ENCODE results near the gene DTWD1. TPM values are rescaled to one million over a fixed set of nuclear protein-coding genes. Genes with fewer than 3 reads are reported as not detected.
A peak's percentile ranks its signal among the peaks of the same experiment; 100 is the strongest.
"Not testable (repeated sequence)": the region's sequence is repeated elsewhere in the genome, so short reads cannot be mapped to it uniquely, and the experiment has no call there.

Gene DTWD1, protein sequence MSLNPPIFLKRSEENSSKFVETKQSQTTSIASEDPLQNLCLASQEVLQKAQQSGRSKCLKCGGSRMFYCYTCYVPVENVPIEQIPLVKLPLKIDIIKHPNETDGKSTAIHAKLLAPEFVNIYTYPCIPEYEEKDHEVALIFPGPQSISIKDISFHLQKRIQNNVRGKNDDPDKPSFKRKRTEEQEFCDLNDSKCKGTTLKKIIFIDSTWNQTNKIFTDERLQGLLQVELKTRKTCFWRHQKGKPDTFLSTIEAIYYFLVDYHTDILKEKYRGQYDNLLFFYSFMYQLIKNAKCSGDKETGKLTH
- total RNA-seq (ENCODE audit: insufficient read depth, low replicate concordance) = 15.6 TPM

DNA sequence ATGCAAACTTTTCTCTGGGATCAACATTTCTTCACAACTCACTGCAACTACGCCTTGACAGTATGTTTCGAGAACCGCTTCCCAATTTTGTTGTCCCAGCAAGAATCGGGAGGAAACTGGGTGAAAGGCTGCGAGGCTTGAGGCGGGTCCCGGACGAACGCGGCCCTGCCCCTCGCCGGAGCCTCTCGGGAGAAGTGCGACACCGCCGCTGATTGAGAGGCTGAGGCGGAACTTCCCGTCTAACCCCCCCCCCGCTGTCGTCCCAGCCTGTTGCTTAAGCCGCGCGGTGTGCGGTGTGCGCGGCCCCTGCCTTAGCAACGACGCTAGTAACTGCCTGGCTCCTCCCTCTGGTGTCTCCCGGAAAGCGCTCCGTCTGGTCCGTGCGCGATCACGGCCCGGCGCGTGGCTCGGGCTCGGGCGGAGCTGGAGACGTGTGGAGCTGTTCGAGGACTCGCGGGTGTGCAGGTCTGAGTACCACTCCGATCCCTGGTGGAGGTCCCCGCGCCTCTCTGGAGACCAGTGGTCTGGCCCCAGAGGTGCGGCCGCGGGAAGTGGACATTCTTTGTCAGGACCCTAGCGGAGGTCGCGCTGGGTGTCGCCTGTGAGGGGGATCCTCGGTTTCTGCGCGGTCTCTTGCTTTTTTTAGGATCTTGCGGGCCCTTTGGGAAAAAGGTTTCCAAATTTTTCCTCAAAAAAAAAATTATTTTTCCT lies at the start of gene DTWD1, which contains the start of gene FAM227B:
Gene DTWD1, plus strand, starts transcription at position 391 of the 711 bp plus-strand sequence. CDS start 4,120 bp downstream, outside the sequence.
Gene FAM227B, minus strand, starts transcription at position 161 of the 711 bp plus-strand sequence. CDS start 5,647 bp downstream, outside the sequence.
- peak; percentile 99 for DNase-seq (ENCODE audit: low spot score)

DNA sequence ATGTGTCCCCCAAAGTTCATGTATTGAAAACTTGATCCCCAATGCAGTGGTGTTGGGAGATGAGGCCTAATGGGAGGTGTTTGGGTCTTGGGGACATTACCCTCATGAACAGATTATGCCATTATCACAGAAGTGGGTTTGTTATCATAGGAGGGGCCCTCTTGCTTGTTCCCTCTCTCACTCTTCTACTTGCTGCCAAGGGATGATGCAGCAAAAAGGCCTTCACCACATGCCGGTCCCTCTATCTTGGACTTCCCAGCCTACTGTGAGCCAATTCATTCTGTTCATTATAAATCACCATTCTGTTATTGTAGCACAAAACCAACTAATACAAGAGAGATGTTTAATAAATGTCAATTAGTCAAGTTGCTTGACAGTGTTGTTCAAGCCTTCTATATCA lies 47.4 kb upstream of the DTWD1 start:
- no peak for DNase-seq (ENCODE audit: low spot score)

DNA sequence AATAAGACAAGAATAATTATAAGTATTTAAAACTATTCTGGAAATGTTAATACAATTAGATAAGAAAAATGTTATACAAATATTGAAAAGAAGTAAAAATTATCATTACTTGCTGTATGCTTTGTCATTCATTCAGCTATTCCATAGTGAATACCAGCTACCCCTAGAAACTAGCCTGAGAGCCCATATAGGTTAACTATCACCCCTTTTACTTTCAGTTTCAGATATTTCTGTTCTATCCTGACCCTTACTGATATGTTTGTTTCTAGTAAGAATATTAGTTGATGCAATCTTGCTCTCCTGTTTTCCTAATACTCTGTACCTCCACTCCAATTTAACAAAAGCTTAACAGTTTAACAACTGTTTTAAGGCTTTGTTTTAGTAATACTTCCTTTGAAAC lies 31.8 kb upstream of the DTWD1 start:
- no peak for DNase-seq (ENCODE audit: low spot score)

DNA sequence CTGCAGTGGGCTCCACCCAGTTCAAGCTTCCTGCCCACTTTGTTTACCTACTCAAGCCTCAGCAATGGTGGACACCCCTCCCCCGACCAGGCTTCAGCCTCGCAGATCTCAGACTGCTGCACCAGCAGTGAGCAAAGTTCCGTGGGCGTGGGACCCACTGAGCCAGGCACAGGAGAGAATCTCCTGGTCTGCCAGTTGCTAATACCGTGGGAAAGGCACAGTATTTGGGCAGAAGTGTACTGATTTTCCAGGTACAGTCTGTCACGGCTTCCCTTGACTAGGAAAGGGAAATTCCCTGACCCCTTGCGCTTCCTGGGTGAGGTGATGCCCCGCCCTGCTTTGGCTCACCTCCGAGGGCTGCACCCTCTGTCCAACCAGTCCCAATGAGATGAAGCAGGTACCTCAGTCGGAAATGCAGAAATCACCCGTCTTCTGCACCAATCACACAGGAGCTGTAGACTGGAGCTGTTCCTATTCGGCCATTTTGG lies 28.0 kb upstream of the DTWD1 start:
- not testable (repeated sequence) for DNase-seq (ENCODE audit: low spot score)

DNA sequence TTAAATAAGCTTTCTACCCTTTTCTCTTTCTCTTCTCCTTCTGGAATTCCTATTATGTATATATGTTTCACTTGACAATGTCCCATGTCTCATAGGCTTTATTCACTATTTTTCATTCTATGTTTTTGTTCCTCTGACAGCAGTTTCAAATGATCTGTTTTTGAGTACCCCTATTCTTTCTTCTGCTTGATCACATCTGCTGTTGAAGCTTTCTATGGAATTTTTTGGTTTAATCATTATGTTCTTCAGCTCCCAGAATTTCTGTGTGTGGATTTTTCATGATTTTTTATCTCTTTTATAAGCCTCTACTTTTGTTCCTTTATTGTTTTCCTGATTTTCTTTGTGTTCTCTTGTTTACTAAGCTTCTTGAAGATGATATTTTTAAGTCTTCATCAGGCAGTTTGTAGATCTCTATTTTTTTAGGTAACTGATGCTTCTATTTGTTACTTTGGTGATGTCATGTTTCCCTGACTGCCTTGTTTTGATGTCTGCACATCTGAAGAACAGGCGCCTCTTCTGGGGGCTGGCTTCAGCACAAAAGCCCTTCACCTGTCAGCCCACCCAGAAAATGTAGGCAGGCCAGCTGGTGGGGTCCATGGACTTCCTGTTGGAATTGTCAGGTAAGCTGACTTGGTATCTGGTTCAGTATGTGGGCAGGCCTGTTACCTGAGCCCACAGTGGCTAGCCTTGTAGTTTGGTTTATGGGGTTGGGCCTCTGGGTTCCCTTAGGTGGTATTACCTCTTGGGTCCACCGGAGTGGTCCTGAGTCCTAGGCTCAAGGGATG lies 16.0 kb upstream of the DTWD1 start:
- no peak for DNase-seq (ENCODE audit: low spot score)

DNA sequence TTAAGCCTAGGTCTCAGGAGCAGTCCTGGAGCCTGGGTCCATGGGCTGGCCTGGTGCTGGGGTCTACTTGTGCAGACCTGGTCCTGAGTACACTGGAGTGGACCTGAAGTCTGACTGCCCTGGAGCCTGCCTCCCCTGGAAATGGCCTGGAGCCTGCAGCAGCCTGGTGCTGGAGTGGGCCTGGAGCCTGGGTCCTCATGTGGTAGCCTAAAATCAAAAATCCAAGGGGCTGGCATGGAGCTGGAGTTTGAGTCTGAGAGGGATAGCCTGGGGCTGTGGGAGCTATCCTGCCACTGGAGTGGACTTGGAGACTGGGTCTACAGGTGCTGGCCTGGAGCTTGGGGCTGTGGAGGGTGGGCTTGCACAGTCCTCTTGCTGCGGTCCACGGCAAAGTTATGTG lies 15.3 kb upstream of the DTWD1 start:
- DNase-seq (ENCODE audit: low spot score) = no peak

DNA sequence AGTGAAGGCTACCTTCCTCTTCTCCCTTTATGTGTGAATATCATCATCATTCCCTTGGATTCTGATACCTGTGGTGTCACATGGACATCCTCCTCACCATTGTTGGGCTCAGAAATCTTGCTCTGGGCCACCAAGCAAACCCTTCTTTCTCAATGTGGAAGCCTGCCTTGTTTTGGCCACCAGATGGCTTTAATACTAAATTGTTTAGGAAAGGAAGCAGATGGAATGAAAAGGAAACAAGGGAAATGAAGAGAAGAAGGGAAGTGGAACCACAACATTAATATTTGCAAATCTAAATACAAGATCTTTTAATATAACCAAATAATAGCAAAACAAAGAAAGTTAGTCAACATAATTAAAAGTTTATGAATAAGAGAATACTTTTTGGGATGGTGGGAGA lies 14.3 kb upstream of the DTWD1 start:
- DNase-seq (ENCODE audit: low spot score) = no peak

DNA sequence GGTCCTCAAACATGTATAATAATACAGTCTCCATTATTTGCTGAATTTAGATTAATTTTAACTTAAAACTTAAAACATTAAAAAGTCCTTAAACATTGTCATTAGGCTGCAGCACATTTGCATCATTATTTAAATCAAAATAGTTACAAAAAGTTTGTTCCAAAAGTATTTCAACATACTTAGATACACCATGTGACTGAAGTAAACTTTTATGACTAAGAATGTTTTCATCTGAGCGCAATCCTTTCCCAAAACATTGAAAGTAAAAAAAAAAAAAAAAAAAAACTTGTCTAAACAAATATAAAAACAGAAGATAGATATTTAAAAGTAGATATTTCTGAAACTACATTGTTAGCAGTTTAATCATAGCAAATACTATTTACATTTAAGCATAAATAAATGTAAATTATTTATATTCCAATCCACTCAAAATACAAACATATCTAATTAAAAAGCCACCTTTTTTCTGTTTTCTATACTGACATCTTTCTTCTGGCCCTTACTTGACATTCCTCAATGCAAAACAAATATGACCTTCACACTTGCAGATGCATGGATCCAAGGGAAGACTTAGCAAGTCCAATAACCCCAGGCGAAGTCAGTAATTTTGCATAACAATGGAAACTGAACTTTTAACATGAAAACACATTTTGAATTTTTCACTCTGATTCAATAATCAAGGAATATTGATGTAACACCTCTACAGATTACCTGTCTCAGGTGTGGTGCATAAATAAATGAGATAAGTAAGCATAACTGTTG lies 10.5 kb upstream of the DTWD1 start:
- DNase-seq (ENCODE audit: low spot score) = no peak

DNA sequence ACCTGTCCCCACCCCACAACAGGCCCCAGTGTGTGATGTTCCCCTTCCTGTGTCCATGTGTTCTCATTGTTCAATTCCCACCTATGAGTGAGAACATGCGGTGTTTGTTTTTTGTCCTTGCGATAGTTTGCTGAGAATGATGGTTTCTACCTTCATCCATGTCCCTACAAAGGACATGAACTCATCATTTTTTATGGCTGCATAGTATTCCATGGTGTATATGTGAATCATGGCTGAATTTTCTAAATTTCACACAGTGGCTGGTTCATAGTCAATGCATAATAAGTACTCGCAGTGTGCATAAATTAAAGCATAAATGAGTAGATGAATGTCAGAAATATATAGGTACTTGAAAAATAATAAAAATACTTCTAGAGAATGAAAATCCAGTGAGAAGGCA lies 8.6 kb upstream of the DTWD1 start:
- not testable (repeated sequence) for DNase-seq (ENCODE audit: low spot score)

DNA sequence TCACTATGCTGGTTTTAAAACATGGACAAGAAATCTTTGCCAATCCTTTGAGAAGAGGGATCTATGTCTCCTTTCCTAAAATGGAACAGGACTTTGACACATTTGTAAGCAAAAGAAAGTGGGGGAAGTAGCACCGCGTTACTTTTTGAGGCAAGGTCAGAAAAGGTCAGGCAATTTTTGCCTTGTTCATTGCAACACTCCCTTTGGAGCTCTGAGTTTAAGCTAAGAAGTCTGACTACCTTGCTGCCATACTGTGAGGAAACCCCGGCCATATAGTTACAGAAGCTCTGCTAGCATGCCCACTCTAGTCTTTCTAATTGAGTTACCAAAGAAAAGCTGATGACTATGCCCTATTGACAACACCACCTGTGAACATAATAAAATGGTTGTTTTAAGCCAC lies 1.6 kb upstream of the DTWD1 start:
- DNase-seq (ENCODE audit: low spot score) = no peak

DNA sequence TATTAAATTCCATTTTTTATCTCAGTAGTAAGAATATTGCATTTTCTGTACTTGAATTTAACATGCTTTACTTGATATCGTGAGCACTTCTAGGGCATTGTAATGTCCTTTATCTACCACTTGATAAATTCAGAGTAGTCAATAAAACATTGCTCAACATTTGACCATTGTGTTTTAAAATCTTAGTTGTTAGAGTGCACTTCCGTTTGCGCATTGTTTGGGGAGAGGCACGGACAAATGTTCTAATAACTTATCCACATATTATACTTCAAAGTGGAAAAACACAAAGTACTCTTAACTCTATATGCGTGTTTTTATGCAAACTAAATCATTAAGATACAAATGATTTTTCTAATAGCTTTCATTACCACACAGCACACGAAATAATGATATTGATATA lies 649 bp upstream of the DTWD1 start:
- no peak for DNase-seq (ENCODE audit: low spot score)

DNA sequence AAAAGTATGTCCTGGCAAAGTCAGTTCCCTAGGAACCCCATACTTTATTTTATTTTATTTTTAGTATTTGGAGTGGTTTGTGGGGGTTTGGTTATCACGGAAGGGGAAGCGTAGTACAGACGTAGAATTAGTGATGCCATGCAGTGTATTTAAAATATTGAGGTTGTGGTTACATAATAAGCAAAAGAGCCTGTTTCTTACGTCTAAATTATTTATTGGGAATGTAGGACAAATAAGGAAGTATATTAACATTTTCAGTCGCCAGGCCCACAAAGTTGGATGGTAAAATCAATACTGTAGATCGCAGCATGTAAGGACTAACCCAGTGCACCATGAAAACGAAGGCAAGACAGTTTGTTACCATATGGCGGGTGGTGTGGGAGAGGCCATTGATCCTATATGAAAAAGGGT lies 558 bp downstream of the DTWD1 start:
- no peak for DNase-seq (ENCODE audit: low spot score)

DNA sequence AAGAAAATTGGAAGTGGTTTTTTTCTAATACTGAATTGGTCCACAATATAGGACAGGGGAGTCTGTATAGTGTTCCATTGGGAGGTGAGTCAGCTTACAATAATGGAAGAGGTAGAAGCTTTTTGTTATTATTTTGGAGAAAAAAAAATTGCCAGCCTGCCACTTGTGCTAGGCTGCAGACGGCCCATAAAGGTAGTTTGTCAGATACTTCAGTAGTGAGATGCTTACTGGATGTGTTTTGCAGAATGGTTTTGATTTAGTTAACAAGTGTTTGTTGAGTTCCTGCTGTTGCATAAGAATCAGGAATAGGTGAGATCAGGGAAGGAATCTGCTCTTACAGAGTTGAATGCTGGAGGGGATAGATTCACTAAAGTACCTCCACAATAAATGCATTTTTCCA lies 1.0 kb downstream of the DTWD1 start:
- DNase-seq (ENCODE audit: low spot score) = no peak

DNA sequence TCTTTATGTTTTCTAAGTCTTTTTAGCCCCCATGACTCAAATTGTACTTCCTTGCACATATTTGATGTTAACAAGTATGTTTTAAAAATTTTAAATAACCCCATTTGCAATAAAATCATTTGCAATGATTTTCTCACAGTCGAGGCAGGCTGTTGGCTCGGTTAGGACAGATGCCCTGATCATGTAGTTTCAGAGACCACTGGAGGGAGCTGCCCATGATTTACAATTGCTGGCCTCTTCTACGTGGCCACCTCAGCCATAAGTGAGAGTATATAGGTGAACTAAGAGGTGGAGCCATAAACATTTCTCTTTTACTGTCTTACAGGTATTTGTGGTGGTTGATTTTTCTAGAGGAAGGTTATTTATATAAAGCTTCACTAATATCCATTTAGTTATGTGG lies 1.7 kb downstream of the DTWD1 start:
- DNase-seq (ENCODE audit: low spot score) = no peak

DNA sequence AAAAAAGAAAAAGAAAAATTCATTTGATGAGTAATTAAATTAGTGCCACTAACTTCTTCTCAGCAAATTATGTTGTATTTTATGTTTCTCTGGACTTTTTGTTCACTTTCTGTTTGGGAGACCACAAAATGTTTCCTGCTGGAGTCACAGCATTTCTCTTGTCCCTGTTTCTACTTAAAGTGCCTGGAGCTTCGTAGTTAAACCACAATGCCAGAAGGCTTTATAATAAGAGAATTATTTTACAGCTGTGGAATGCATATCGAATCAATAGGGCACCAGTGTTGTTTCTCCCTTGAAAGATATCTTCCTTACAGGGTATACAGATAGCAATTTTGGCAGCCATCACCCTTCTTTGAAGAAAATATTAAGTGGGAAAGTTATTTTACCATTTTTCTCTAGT lies 3.2 kb downstream of the DTWD1 start:
- DNase-seq (ENCODE audit: low spot score) = no peak

DNA sequence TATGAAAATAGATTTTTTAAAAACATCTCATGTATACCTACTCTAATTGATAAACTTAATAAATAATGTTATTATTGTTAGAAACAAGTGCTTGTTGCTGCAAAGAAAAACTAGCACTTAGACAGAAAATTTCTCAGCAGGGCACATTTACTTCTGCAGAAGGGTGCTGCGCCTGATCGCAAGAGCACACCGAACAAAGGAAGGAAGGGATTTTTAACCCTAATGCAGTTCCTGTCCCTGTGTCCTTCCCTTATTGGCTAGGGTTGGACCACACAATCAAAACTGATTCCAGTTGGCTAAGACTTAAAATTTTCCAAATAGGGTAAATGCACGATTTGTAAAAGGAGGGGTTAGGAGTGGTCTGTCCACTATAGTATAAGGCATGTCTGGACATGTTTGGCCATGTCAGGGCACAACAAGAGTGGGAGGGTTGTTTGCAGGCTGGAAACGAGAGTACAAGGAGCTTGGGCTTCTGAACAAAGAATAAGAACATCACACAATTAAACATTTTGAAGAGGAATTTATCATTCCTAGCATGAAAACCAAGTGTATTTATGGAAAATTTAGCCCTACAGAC lies 4.7 kb downstream of the DTWD1 start:
- DNase-seq (ENCODE audit: low spot score) = no peak

DNA sequence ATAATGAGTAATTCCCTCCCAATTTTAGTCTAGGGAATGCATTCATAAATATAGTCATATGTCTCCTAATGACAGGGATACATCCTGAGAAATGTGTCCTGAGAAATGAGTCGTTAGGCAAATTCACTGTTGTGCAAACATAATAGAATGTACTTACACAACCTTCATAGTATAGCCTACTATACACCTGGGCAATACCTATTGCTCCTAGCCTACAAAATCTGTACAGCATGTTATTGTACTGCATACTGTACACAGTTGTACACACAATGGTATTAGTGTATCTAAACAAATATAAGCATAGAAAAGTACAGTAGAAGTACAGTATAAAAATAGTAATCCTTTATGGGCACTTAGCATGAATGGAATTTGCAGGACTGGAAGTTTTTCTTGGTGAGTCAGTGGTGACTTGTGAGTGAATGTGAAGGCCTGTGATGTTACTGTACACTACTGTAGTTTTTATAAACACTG lies 6.6 kb downstream of the DTWD1 start:
- DNase-seq (ENCODE audit: low spot score) = peak; percentile 34

DNA sequence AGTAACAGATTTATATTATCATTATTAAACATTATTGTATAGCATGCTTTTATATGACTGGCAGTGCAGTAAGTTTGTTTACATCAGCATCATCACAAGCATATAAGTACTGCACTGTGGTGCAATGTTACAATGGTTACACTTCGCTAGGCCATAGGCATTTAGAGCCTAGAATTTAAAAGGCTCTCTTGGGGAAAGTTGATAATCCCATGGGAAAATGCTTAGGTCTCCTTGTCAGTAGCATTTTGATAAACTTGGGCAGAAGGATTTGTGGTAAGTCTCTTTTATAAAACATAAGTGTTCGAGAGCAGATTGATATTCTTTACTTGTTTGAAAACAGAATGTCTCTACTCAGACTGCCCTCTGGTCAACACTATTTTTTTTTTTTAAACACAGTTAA lies 7.5 kb downstream of the DTWD1 start:
- DNase-seq (ENCODE audit: low spot score) = no peak

DNA sequence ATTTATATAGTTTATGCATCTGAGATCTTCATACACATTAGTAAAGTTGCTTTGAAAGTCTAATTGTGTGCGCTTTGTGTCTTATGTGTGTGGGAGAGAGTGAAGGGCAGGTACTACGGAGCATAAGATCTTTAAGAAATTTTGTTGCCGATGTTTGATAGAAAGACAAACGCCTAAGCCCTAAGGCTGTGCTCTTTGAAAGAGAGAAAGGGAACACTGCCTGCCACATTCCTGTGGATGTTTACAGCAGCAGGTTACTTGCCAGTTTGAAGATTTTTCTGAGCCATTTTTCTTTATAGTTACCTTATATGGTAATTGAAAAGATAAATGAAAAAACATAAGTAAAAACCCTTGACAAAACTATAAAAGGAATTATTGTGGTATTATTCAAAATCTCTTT lies 17.0 kb downstream of the DTWD1 start:
- no peak for DNase-seq (ENCODE audit: low spot score)

DNA sequence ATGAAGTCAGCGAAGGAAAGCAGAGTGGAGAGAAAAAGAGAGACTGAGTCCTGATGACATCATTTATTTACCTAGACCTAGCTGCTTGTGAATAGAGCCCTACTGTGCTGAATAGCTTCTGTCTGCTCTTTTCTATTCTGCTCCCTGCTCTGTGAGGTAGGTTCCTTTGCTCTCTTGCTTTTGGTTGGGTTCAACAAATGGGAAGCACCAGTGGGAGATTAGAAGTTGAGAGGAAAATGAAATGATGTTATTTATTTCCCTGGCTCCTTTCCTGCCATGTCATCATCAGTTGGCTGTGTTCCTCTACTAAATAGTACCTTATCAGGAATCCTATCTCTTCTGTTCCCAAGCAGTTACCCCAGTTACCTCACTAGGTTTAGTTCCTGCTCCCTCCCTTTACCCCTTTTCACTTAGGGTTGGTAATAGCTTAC lies 23.5 kb downstream of the DTWD1 start:
- no peak for DNase-seq (ENCODE audit: low spot score)

DNA sequence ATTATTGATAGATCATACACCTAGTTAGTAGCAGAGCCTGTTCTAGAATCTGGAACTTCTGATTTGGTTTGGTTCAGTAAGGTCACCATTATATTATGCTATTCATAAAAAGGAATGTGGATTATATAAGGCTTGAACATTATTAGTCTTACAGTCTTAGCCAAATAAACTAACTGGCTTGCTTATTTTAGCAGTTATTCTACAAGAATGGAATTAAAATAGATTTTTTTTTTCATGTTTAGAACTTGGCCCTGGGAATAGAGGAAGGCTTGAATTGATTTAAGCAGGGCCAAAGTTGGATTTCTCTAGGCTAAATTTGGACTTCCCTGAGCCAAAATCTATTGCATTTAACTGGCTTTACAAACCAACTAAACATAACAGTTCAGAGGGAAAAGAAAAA lies 24.4 kb downstream of the DTWD1 start:
- DNase-seq (ENCODE audit: low spot score) = no peak
